ENCODE data around the gene ZNF32. TPM values are rescaled to one million over a fixed set of nuclear protein-coding genes. Genes with fewer than 3 reads are reported as not detected.

ZNF32 gene
- total RNA-seq, 1 experiment from 2014 or later: 14.6 TPM

GRCh38 chr10:43607199-43607573, 41.5 kb downstream of the ZNF32 start:
- Mint-ChIP-seq H3K27me3 (ENCODE audit: low read depth) (peaks cover 25% of the 10 kb centered on the region), H3K4me3 (peak overlapping the region; percentile 78 to 85), H3K27ac (no peak overlapping the region), H3K4me1 (peaks cover 7 to 10% of the 10 kb centered on the region in 2 experiments), H3K9me3 (peaks cover 6 to 22% of the 10 kb centered on the region in 2 experiments), H3K36me3 (ENCODE audit: insufficient read depth in 1 of 3, low read depth in 3 of 3) (peaks cover 40 to 42% (median 40%) of the 10 kb centered on the region in 3 experiments)
- no peak for DNase-seq
- no peak overlapping the region for H2BK15ac ChIP-seq (ENCODE audit: low read depth, low read length)
- no CpG with 5 or more reads among the region's 10 CpGs for WGBS (ENCODE audit: extremely low coverage, insufficient read length, low lambda C conversion rate)
- H3K23me2 ChIP-seq (ENCODE audit: insufficient read length, low read depth, low read length, poor library complexity, severe bottlenecking): peaks cover 9% of the 10 kb centered on the region
- H3K9ac ChIP-seq (ENCODE audit: extremely low read depth, insufficient read length, low read length): no peak overlapping the region
- H2AK5ac ChIP-seq (ENCODE audit: insufficient read length, low read length): no peak overlapping the region
- H3T11ph ChIP-seq (ENCODE audit: low read length): no peak overlapping the region
- H3K79me2 ChIP-seq (ENCODE audit: insufficient read depth, low read length): no peaks in the 10 kb centered on the region
- H3K14ac ChIP-seq (ENCODE audit: insufficient read depth, low read length): no peak overlapping the region
- no peak overlapping the region for H4K91ac ChIP-seq (ENCODE audit: insufficient read length, low read depth, low read length)
- no peak overlapping the region for H2BK5ac ChIP-seq (ENCODE audit: insufficient read length, low read length)
- H2AFZ ChIP-seq (ENCODE audit: low read length): no peak overlapping the region
- TF ChIP-seq CTCF (conservative IDR thresholded peaks at IDR 0.05): no peak
- no peak overlapping the region for H3K18ac ChIP-seq (ENCODE audit: insufficient read length, low read depth, low read length)
- H3K4me1 ChIP-seq (ENCODE audit: insufficient read depth, low read length): no peaks in the 10 kb centered on the region
- H3K27me3 ChIP-seq (ENCODE audit: insufficient read depth, low read length): no peaks in the 10 kb centered on the region; the same call in 1 of the 2 replicates
- H3K23ac ChIP-seq (ENCODE audit: insufficient read length, low read depth, low read length): no peak overlapping the region
- no peak overlapping the region for H3K56ac ChIP-seq (ENCODE audit: insufficient read length, low read depth, low read length)
- no peak overlapping the region for H3K27ac ChIP-seq (ENCODE audit: insufficient read length, low read depth, low read length)
- H2BK120ac ChIP-seq (ENCODE audit: low read depth, low read length, poor library complexity, severe bottlenecking): no peak overlapping the region
- H4K5ac ChIP-seq (ENCODE audit: insufficient read length, low read depth, low read length): no peak overlapping the region
- H4K20me1 ChIP-seq (ENCODE audit: control insufficient read depth, insufficient read depth, insufficient read length): no peaks in the 10 kb centered on the region
- H3K4ac ChIP-seq (ENCODE audit: low read depth, low read length): no peak overlapping the region
- no peaks in the 10 kb centered on the region for H3K9me3 ChIP-seq (ENCODE audit: control insufficient read depth, low read depth, low read length)
- no peak overlapping the region for H2BK12ac ChIP-seq (ENCODE audit: insufficient read length, low read depth, low read length)
- H4K8ac ChIP-seq (replicated peaks; ENCODE audit: insufficient read length, low read depth, low read length): no peak overlapping the region
- H3K4me2 ChIP-seq (ENCODE audit: insufficient read depth, insufficient read length, low read length): peak overlapping the region; percentile 87
- H3K79me1 ChIP-seq (ENCODE audit: insufficient read depth, low read depth, low read length, poor library complexity, severe bottlenecking): no peaks in the 10 kb centered on the region
- no peak overlapping the region for H2BK20ac ChIP-seq (ENCODE audit: low read depth, low read length, poor library complexity, severe bottlenecking)

Measured in H9 (cell line).